Measurements from ENCODE around the gene NAV2.

Gene NAV2

GRCh38 chr11:20010851-20011225 is 298.2 kb downstream of the NAV2 start:
- peaks cover 8 to 37% (median 22%) of the 10 kb centered on the region in 4 experiments for H3K4me1 ChIP-seq (ENCODE audit: control extremely low read depth in 1 of 4, control insufficient read depth in 4 of 4, insufficient read depth in 4 of 4, low read length in 3 of 4)
- WGBS (ENCODE audit: insufficient coverage) = 100% methylated on average over 2 of the region's 3 CpGs
- DNase-seq = no peak
- no peaks in the 10 kb centered on the region for H3K9me3 ChIP-seq (ENCODE audit: control extremely low read depth in 1 of 5, control insufficient read depth in 4 of 5, insufficient read depth in 2 of 5, low read depth in 1 of 5, low read length in 4 of 5)
- CTCF ChIA-PET = interaction anchor here (0.7 kb wide), 1 partner anchor 798 kb away, joined by 3 read pairs; no protein-coding TSS in a partner anchor
- POLR2A ChIA-PET = no interaction called here
- H3K27me3 ChIP-seq (replicated peaks in 2 of 5; ENCODE audit: control insufficient read depth in 4 of 5, insufficient read depth in 5 of 5, low read length in 4 of 5) = no peaks in the 10 kb centered on the region
- no peak overlapping the region for H3K27ac ChIP-seq (ENCODE audit: insufficient read depth in 1 of 2, low read depth in 1 of 2, low read length in 2 of 2, poor library complexity in 1 of 2, severe bottlenecking in 2 of 2)
- no peaks in the 10 kb centered on the region for H3K36me3 ChIP-seq (ENCODE audit: control insufficient read depth in 4 of 4, insufficient read depth in 4 of 4, low read length in 3 of 4)
- H3K4me3 ChIP-seq (ENCODE audit: control insufficient read depth in 1 of 7, extremely low read depth in 1 of 7, insufficient read depth in 4 of 7, low read depth in 2 of 7, low read length in 6 of 7) = no peak overlapping the region

GRCh38 chr11:20011307-20011951 is 298.8 kb downstream of the NAV2 start:
- DNase-seq = no peak
- POLR2A ChIA-PET = no interaction called here
- H3K4me1 ChIP-seq (ENCODE audit: control extremely low read depth in 1 of 4, control insufficient read depth in 4 of 4, insufficient read depth in 4 of 4, low read length in 3 of 4) = peaks cover 8 to 37% (median 22%) of the 10 kb centered on the region in 4 experiments
- H3K36me3 ChIP-seq (ENCODE audit: control insufficient read depth in 4 of 4, insufficient read depth in 4 of 4, low read length in 3 of 4) = no peaks in the 10 kb centered on the region
- WGBS (ENCODE audit: insufficient coverage) = 100% methylated on average over 2 of the region's 5 CpGs
- no peak overlapping the region for H3K4me3 ChIP-seq (ENCODE audit: control insufficient read depth in 1 of 7, extremely low read depth in 1 of 7, insufficient read depth in 4 of 7, low read depth in 2 of 7, low read length in 6 of 7)
- CTCF ChIA-PET = interaction anchor here (0.7 kb wide), 1 partner anchor 798 kb away, joined by 3 read pairs; no protein-coding TSS in a partner anchor
- H3K9me3 ChIP-seq (ENCODE audit: control extremely low read depth in 1 of 5, control insufficient read depth in 4 of 5, insufficient read depth in 2 of 5, low read depth in 1 of 5, low read length in 4 of 5) = no peaks in the 10 kb centered on the region
- H3K27me3 ChIP-seq (replicated peaks in 2 of 5; ENCODE audit: control insufficient read depth in 4 of 5, insufficient read depth in 5 of 5, low read length in 4 of 5) = no peaks in the 10 kb centered on the region
- H3K27ac ChIP-seq (ENCODE audit: insufficient read depth in 1 of 2, low read depth in 1 of 2, low read length in 2 of 2, poor library complexity in 1 of 2, severe bottlenecking in 2 of 2) = no peak overlapping the region

- H3K27ac ChIP-seq (ENCODE audit: insufficient read depth in 1 of 2, low read depth in 1 of 2, low read length in 2 of 2, poor library complexity in 1 of 2, severe bottlenecking in 2 of 2) = peak overlapping the region in 1 of 2 experiments; percentile 23
- peak; percentile 40 to 82 (median 70) for DNase-seq
- peak overlapping the region in 2 of 7 experiments; percentile 5 to 25 for H3K4me3 ChIP-seq (ENCODE audit: control insufficient read depth in 1 of 7, extremely low read depth in 1 of 7, insufficient read depth in 4 of 7, low read depth in 2 of 7, low read length in 6 of 7)
- ChIA-PET POLR2A (no interaction called here), CTCF (interaction anchor here (0.6 to 1.0 kb wide), 3 partner anchors 61 to 340 kb away, joined by 3 read pairs; no protein-coding TSS in a partner anchor)
- peaks cover 8 to 26% (median 15%) of the 10 kb centered on the region in 4 experiments for H3K4me1 ChIP-seq (ENCODE audit: control extremely low read depth in 1 of 4, control insufficient read depth in 4 of 4, insufficient read depth in 4 of 4, low read length in 3 of 4)
- H3K36me3 ChIP-seq (ENCODE audit: control insufficient read depth in 4 of 4, insufficient read depth in 4 of 4, low read length in 3 of 4) = no peaks in the 10 kb centered on the region
- no peaks in the 10 kb centered on the region for H3K27me3 ChIP-seq (replicated peaks in 2 of 5; ENCODE audit: control insufficient read depth in 4 of 5, insufficient read depth in 5 of 5, low read length in 4 of 5)
- no peaks in the 10 kb centered on the region for H3K9me3 ChIP-seq (ENCODE audit: control extremely low read depth in 1 of 5, control insufficient read depth in 4 of 5, insufficient read depth in 2 of 5, low read depth in 1 of 5, low read length in 4 of 5)
- WGBS (ENCODE audit: insufficient coverage) = 82% methylated on average over 3 of the region's 7 CpGs
Observed at GRCh38 chr11:20013346-20014066, 300.9 kb downstream of the NAV2 start.

GRCh38 chr11:20014067-20014402 is 301.4 kb downstream of the NAV2 start:
- ChIA-PET CTCF (interaction anchor here (1.0 kb wide), 1 partner anchor 62 kb away, joined by 3 read pairs; no protein-coding TSS in a partner anchor), POLR2A (no interaction called here)
- DNase-seq = no peak
- H3K36me3 ChIP-seq (ENCODE audit: control insufficient read depth in 4 of 4, insufficient read depth in 4 of 4, low read length in 3 of 4) = no peaks in the 10 kb centered on the region
- no peaks in the 10 kb centered on the region for H3K9me3 ChIP-seq (ENCODE audit: control extremely low read depth in 1 of 5, control insufficient read depth in 4 of 5, insufficient read depth in 2 of 5, low read depth in 1 of 5, low read length in 4 of 5)
- 0% methylated on average over 2 of the region's 2 CpGs for WGBS (ENCODE audit: insufficient coverage)
- peak overlapping the region in 2 of 7 experiments; percentile 5 to 25 for H3K4me3 ChIP-seq (ENCODE audit: control insufficient read depth in 1 of 7, extremely low read depth in 1 of 7, insufficient read depth in 4 of 7, low read depth in 2 of 7, low read length in 6 of 7)
- H3K4me1 ChIP-seq (ENCODE audit: control extremely low read depth in 1 of 4, control insufficient read depth in 4 of 4, insufficient read depth in 4 of 4, low read length in 3 of 4) = peaks cover 8 to 20% (median 11%) of the 10 kb centered on the region in 4 experiments
- H3K27me3 ChIP-seq (replicated peaks in 2 of 5; ENCODE audit: control insufficient read depth in 4 of 5, insufficient read depth in 5 of 5, low read length in 4 of 5) = no peaks in the 10 kb centered on the region
- H3K27ac ChIP-seq (ENCODE audit: insufficient read depth in 1 of 2, low read depth in 1 of 2, low read length in 2 of 2, poor library complexity in 1 of 2, severe bottlenecking in 2 of 2) = no peak overlapping the region

GRCh38 chr11:20015101-20015500 is 302.5 kb downstream of the NAV2 start:
- 100% methylated on average over 3 of the region's 3 CpGs for WGBS (ENCODE audit: insufficient coverage)
- H3K27ac ChIP-seq (ENCODE audit: insufficient read depth in 1 of 2, low read depth in 1 of 2, low read length in 2 of 2, poor library complexity in 1 of 2, severe bottlenecking in 2 of 2) = no peak overlapping the region
- no peaks in the 10 kb centered on the region for H3K36me3 ChIP-seq (ENCODE audit: control insufficient read depth in 4 of 4, insufficient read depth in 4 of 4, low read length in 3 of 4)
- no peaks in the 10 kb centered on the region for H3K27me3 ChIP-seq (replicated peaks in 2 of 5; ENCODE audit: control insufficient read depth in 4 of 5, insufficient read depth in 5 of 5, low read length in 4 of 5)
- no peak overlapping the region for H3K4me3 ChIP-seq (ENCODE audit: control insufficient read depth in 1 of 7, extremely low read depth in 1 of 7, insufficient read depth in 4 of 7, low read depth in 2 of 7, low read length in 6 of 7)
- no peak for DNase-seq
- peaks cover 5 to 15% (median 11%) of the 10 kb centered on the region in 4 experiments for H3K4me1 ChIP-seq (ENCODE audit: control extremely low read depth in 1 of 4, control insufficient read depth in 4 of 4, insufficient read depth in 4 of 4, low read length in 3 of 4)
- no peaks in the 10 kb centered on the region for H3K9me3 ChIP-seq (ENCODE audit: control extremely low read depth in 1 of 5, control insufficient read depth in 4 of 5, insufficient read depth in 2 of 5, low read depth in 1 of 5, low read length in 4 of 5)
- POLR2A ChIA-PET = no interaction called here
- CTCF ChIA-PET = interaction anchor here (0.9 kb wide), 1 partner anchor 35 kb away, joined by 3 read pairs; no protein-coding TSS in a partner anchor

- no peak for DNase-seq
- ChIA-PET CTCF (interaction anchor here (0.9 kb wide), 1 partner anchor 35 kb away, joined by 3 read pairs; no protein-coding TSS in a partner anchor), POLR2A (no interaction called here)
- no peak overlapping the region for H3K27ac ChIP-seq (ENCODE audit: insufficient read depth in 1 of 2, low read depth in 1 of 2, low read length in 2 of 2, poor library complexity in 1 of 2, severe bottlenecking in 2 of 2)
- WGBS (ENCODE audit: insufficient coverage) = 87% methylated on average over 11 of the region's 14 CpGs
- H3K27me3 ChIP-seq (replicated peaks in 2 of 5; ENCODE audit: control insufficient read depth in 4 of 5, insufficient read depth in 5 of 5, low read length in 4 of 5) = no peaks in the 10 kb centered on the region
- H3K4me1 ChIP-seq (ENCODE audit: control extremely low read depth in 1 of 4, control insufficient read depth in 4 of 4, insufficient read depth in 4 of 4, low read length in 3 of 4) = peaks cover 5 to 13% (median 11%) of the 10 kb centered on the region in 4 experiments
- H3K36me3 ChIP-seq (ENCODE audit: control insufficient read depth in 4 of 4, insufficient read depth in 4 of 4, low read length in 3 of 4) = no peaks in the 10 kb centered on the region
- no peaks in the 10 kb centered on the region for H3K9me3 ChIP-seq (ENCODE audit: control extremely low read depth in 1 of 5, control insufficient read depth in 4 of 5, insufficient read depth in 2 of 5, low read depth in 1 of 5, low read length in 4 of 5)
- no peak overlapping the region for H3K4me3 ChIP-seq (ENCODE audit: control insufficient read depth in 1 of 7, extremely low read depth in 1 of 7, insufficient read depth in 4 of 7, low read depth in 2 of 7, low read length in 6 of 7)
Observed at GRCh38 chr11:20015529-20016427, 303.1 kb downstream of the NAV2 start.
